Measurements from ENCODE around the gene DKK1.

- TF ChIP-seq POLR2A (IDR thresholded peaks at IDR 0.05), result no peak
- no peak for TF ChIP-seq EP300 (IDR thresholded peaks at IDR 0.05)
- TF ChIP-seq CTCF (IDR thresholded peaks at IDR 0.05), result no peak
Observed at GRCh38 chr10:52265131-52265926, 48.8 kb upstream of the DKK1 start.

Measured in tibial nerve (tissue), 4 donors.